GM21423 (cell line): ENCODE measurements around the gene NRP2.

ENCODE experiments used
- ATAC-seq: cut with Tn5 transposase; IDR thresholded peaks from one replicate; pipeline ENCODE4 v1.9.1; 2021; ENCODE audit warnings: mild to moderate bottlenecking, moderate library complexity; ENCODE audit not compliant: unreplicated experiment

The NRP2 gene

GRCh38 chr2:205752924-205753323, 70.6 kb downstream of the NRP2 start:
- no peak for ATAC-seq

- ATAC-seq: no peak
These were observed 72.1 kb downstream of the NRP2 start for GRCh38 chr2:205754285-205754923.

- ATAC-seq: no peak
These were observed 72.6 kb downstream of the NRP2 start for GRCh38 chr2:205754924-205755321.

- ATAC-seq: no peak
These were observed 73.6 kb downstream of the NRP2 start for GRCh38 chr2:205755923-205756322.

GRCh38 chr2:205757271-205757670, 75.0 kb downstream of the NRP2 start:
- no peak for ATAC-seq

- ATAC-seq: no peak
These were observed 75.8 kb downstream of the NRP2 start for GRCh38 chr2:205758051-205758450.

GRCh38 chr2:205758500-205758899, 76.2 kb downstream of the NRP2 start:
- ATAC-seq: no peak

- no peak for ATAC-seq
These were observed 77.0 kb downstream of the NRP2 start for GRCh38 chr2:205759257-205759656.

GRCh38 chr2:205759732-205760131, 77.4 kb downstream of the NRP2 start:
- ATAC-seq: no peak

- ATAC-seq: no peak
These were observed 77.9 kb downstream of the NRP2 start for GRCh38 chr2:205760157-205760556.

GRCh38 chr2:205761421-205761820, 79.1 kb downstream of the NRP2 start:
- no peak for ATAC-seq

- no peak for ATAC-seq
These were observed 80.6 kb downstream of the NRP2 start for GRCh38 chr2:205762881-205763280.

GRCh38 chr2:205763708-205764211, 81.5 kb downstream of the NRP2 start:
- no peak for ATAC-seq

GRCh38 chr2:205764270-205764746, 82.0 kb downstream of the NRP2 start:
- ATAC-seq: no peak

- no peak for ATAC-seq
These were observed 82.8 kb downstream of the NRP2 start for GRCh38 chr2:205765151-205765550.

- ATAC-seq: no peak
These were observed 84.6 kb downstream of the NRP2 start for GRCh38 chr2:205766779-205767359.

- ATAC-seq: no peak
These were observed 85.3 kb downstream of the NRP2 start for GRCh38 chr2:205767617-205768016.

GRCh38 chr2:205768341-205768740, 86.0 kb downstream of the NRP2 start:
- ATAC-seq: no peak

- no peak for ATAC-seq
These were observed 86.7 kb downstream of the NRP2 start for GRCh38 chr2:205768815-205769494.

GRCh38 chr2:205769495-205769850, 87.2 kb downstream of the NRP2 start:
- no peak for ATAC-seq

GRCh38 chr2:205769879-205770278, 87.6 kb downstream of the NRP2 start:
- no peak for ATAC-seq

- ATAC-seq: no peak
These were observed 88.3 kb downstream of the NRP2 start for GRCh38 chr2:205770577-205770976.
